ENCODE results near the gene RTN1. TPM values are rescaled to one million over a fixed set of nuclear protein-coding genes. Genes with fewer than 3 reads are reported as not detected.

Gene RTN1
- total and polyA plus RNA-seq, 2 of the 8 experiments (the other 6 are each of a cell fraction or from before 2014, with no cell fraction given) = 2.8 to 4.9 TPM

- TF ChIP-seq SIN3A (conservative IDR thresholded peaks at IDR 0.05 in 1 of 2, IDR thresholded peaks at IDR 0.05 in 1 of 2; ENCODE audit: low read depth in 1 of 2, low read length in 2 of 2) = no peak
Measured at GRCh38 chr14:59882957-59883356, 12.4 kb upstream of the RTN1 start (continued).

All from H1 (cell line).